Measurements from ENCODE around the gene CHPF2. TPM values are rescaled to one million over a fixed set of nuclear protein-coding genes. Genes with fewer than 3 reads are reported as not detected.

Gene CHPF2
- polyA plus RNA-seq, 1 donor (not counting 4 experiments of a cell fraction or from before 2014, with no cell fraction given) = 16.2 TPM

DNA sequence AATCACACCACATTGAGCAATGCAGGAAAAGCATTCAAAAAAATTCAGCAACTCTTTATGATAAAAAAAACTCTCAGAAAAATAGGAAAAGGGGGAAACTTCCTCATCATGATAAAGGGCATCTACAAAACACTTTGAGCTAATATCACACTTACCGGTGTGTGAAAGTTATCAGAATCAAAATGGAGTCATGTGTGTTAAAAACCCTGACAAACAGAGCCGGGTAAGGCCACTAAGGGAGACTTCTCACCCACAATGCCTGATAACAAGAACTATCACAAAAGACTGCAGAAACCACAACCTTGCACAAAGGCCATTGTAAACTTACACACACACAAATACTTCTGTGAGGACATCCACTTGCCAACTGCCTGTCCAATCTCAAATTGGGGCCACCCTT, 51.0 kb downstream of the CHPF2 start:
- Histone ChIP-seq H4K20me1 (ENCODE audit: control insufficient read depth, extremely low read depth, insufficient read depth, low read length) (no peaks in the 10 kb centered on the region), H2AFZ (ENCODE audit: control insufficient read depth, low read length) (no peak overlapping the region), H3K79me2 (ENCODE audit: control insufficient read depth, insufficient read depth, low read length) (no peaks in the 10 kb centered on the region), H3K27ac (ENCODE audit: control insufficient read depth, insufficient read depth, low read length) (no peak overlapping the region), H3K9ac (ENCODE audit: control insufficient read depth, extremely low read depth, insufficient read depth, low read length) (no peak overlapping the region), H3K9me3 (ENCODE audit: control insufficient read depth, low read depth, low read length) (peaks cover 2% of the 10 kb centered on the region), H3K9me1 (ENCODE audit: control insufficient read depth, extremely low read depth, insufficient read depth, low read length) (no peaks in the 10 kb centered on the region), H3K4me1 (ENCODE audit: control insufficient read depth, extremely low read depth, insufficient read depth, low read length) (no peaks in the 10 kb centered on the region), H3K27me3 (ENCODE audit: control insufficient read depth, extremely low read depth, insufficient read depth, low read length) (peaks cover 6% of the 10 kb centered on the region), H3K4me2 (ENCODE audit: control insufficient read depth, extremely low read depth, insufficient read depth, low read depth, low read length) (no peak overlapping the region), H3K4me3 (ENCODE audit: control insufficient read depth in 2 of 3, extremely low read depth in 1 of 3, insufficient read depth in 2 of 3, low read depth in 1 of 3, low read length in 3 of 3) (no peak overlapping the region), H3K36me3 (ENCODE audit: control insufficient read depth in 2 of 2, extremely low read depth in 1 of 2, insufficient read depth in 2 of 2, low read length in 2 of 2) (no peaks in the 10 kb centered on the region)
- no peak for FAIRE-seq
- TF ChIP-seq, protein P1, sequence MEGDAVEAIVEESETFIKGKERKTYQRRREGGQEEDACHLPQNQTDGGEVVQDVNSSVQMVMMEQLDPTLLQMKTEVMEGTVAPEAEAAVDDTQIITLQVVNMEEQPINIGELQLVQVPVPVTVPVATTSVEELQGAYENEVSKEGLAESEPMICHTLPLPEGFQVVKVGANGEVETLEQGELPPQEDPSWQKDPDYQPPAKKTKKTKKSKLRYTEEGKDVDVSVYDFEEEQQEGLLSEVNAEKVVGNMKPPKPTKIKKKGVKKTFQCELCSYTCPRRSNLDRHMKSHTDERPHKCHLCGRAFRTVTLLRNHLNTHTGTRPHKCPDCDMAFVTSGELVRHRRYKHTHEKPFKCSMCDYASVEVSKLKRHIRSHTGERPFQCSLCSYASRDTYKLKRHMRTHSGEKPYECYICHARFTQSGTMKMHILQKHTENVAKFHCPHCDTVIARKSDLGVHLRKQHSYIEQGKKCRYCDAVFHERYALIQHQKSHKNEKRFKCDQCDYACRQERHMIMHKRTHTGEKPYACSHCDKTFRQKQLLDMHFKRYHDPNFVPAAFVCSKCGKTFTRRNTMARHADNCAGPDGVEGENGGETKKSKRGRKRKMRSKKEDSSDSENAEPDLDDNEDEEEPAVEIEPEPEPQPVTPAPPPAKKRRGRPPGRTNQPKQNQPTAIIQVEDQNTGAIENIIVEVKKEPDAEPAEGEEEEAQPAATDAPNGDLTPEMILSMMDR (optimal IDR thresholded peaks at IDR 0.05 in 1 of 3, IDR thresholded peaks at IDR 0.05 in 1 of 3, conservative IDR thresholded peaks at IDR 0.05 in 1 of 3; ENCODE audit: extremely low read depth in 1 of 3, insufficient read depth in 2 of 3, low read length in 3 of 3) = no peak
- TF ChIP-seq EZH2 (IDR thresholded peaks at IDR 0.05; ENCODE audit: low read length) = no peak
- DNase-seq (ENCODE audit: low read depth, low spot score) = no peak
- dilution Hi-C loops (cut with MboI; ENCODE audit: extremely low pct_ligation_motif_present, low sequenced_read_pairs) = no loop called here

DNA sequence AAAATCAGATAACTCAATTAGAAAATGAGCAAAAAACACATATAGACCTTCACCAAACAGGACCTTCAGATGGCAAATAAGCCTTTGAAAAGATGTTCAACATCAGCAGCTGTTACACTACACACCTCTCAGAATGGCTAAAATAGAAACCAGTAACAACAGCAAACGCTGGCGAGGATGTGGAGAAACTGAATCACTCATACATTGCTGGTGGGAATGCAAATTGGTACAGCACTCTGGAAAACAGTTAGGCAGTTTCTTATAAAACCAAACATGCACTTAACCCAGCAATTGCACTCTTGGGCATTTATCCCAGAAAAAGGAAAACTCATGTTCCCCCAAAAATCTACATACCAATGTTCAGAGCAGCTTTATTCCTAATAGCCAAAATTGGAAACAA, 53.9 kb downstream of the CHPF2 start:
- no peak for FAIRE-seq

More for the DNA sequence above, 53.9 kb downstream of the CHPF2 start:
- Histone ChIP-seq H2AFZ (ENCODE audit: control insufficient read depth, low read length) (no peak overlapping the region), H3K4me2 (ENCODE audit: control insufficient read depth, extremely low read depth, insufficient read depth, low read depth, low read length) (no peak overlapping the region), H3K4me1 (ENCODE audit: control insufficient read depth, extremely low read depth, insufficient read depth, low read length) (no peaks in the 10 kb centered on the region), H3K9me3 (ENCODE audit: control insufficient read depth, low read depth, low read length) (peaks cover 2% of the 10 kb centered on the region), H3K79me2 (ENCODE audit: control insufficient read depth, insufficient read depth, low read length) (no peaks in the 10 kb centered on the region), H3K36me3 (ENCODE audit: control insufficient read depth in 2 of 2, extremely low read depth in 1 of 2, insufficient read depth in 2 of 2, low read length in 2 of 2) (no peaks in the 10 kb centered on the region), H3K9ac (ENCODE audit: control insufficient read depth, extremely low read depth, insufficient read depth, low read length) (no peak overlapping the region), H3K4me3 (ENCODE audit: control insufficient read depth in 2 of 3, extremely low read depth in 1 of 3, insufficient read depth in 2 of 3, low read depth in 1 of 3, low read length in 3 of 3) (no peak overlapping the region), H3K27ac (ENCODE audit: control insufficient read depth, insufficient read depth, low read length) (no peak overlapping the region), H3K27me3 (ENCODE audit: control insufficient read depth, extremely low read depth, insufficient read depth, low read length) (no peaks in the 10 kb centered on the region), H4K20me1 (ENCODE audit: control insufficient read depth, extremely low read depth, insufficient read depth, low read length) (no peaks in the 10 kb centered on the region), H3K9me1 (ENCODE audit: control insufficient read depth, extremely low read depth, insufficient read depth, low read length) (no peaks in the 10 kb centered on the region)
- dilution Hi-C loops (cut with MboI; ENCODE audit: extremely low pct_ligation_motif_present, low sequenced_read_pairs) = no loop called here
- TF ChIP-seq, protein P1 (optimal IDR thresholded peaks at IDR 0.05 in 1 of 3, IDR thresholded peaks at IDR 0.05 in 1 of 3, conservative IDR thresholded peaks at IDR 0.05 in 1 of 3; ENCODE audit: extremely low read depth in 1 of 3, insufficient read depth in 2 of 3, low read length in 3 of 3) = no peak
- no peak for TF ChIP-seq EZH2 (IDR thresholded peaks at IDR 0.05; ENCODE audit: low read length)
- DNase-seq (ENCODE audit: low read depth, low spot score) = no peak

Other genes starting within 250 kb of the CHPF2 start
- 0.77 to 1.2 TPM (median 0.95 TPM) in 3 replicates for gene NOS3, start 241.5 kb upstream of the CHPF2 start, polyA plus RNA-seq
- gene ATG9B, start 208.0 kb upstream of the CHPF2 start, polyA plus RNA-seq = 0.12 to 0.21 TPM (median 0.19 TPM) in 3 replicates
- gene ABCB8, start 204.0 kb upstream of the CHPF2 start, polyA plus RNA-seq = 15.5 to 25.2 TPM (median 24.6 TPM) in 3 replicates
- gene ASIC3, start 184.0 kb upstream of the CHPF2 start, polyA plus RNA-seq = 0.24 to 0.97 TPM (median 0.35 TPM) in 3 replicates
- 19.3 to 26.3 TPM (median 22.8 TPM) in 3 replicates for gene CDK5, start 174.6 kb upstream of the CHPF2 start, polyA plus RNA-seq
- 33.8 to 49.5 TPM (median 45.7 TPM) in 3 replicates for gene SLC4A2, start 172.9 kb upstream of the CHPF2 start, polyA plus RNA-seq
- gene FASTK, start 151.7 kb upstream of the CHPF2 start, polyA plus RNA-seq = 27.2 to 39.3 TPM (median 31.4 TPM) in 3 replicates
- 12.2 to 22.3 TPM (median 14.6 TPM) in 3 replicates for gene TMUB1, start 149.0 kb upstream of the CHPF2 start, polyA plus RNA-seq
- 64.3 to 96.7 TPM (median 83.2 TPM) in 3 replicates for gene AGAP3, start 146.0 kb upstream of the CHPF2 start, polyA plus RNA-seq
- gene GBX1, start 64.8 kb upstream of the CHPF2 start, polyA plus RNA-seq = not detected in 3 replicates
- gene ASB10, start 45.2 kb upstream of the CHPF2 start, polyA plus RNA-seq = not detected in 3 replicates
- gene H2BK1, start 22.0 kb upstream of the CHPF2 start, polyA plus RNA-seq = not detected in 3 replicates
- 33.3 to 68.6 TPM (median 43.6 TPM) in 3 replicates for gene ABCF2, start 5.3 kb upstream of the CHPF2 start, polyA plus RNA-seq
- gene SMARCD3, start 16.2 kb downstream of the CHPF2 start, polyA plus RNA-seq = 3.0 to 6.0 TPM (median 3.1 TPM) in 3 replicates
- 27.0 to 34.6 TPM (median 30.6 TPM) in 3 replicates for gene NUB1, start 109.3 kb downstream of the CHPF2 start, polyA plus RNA-seq
- gene WDR86, start 177.6 kb downstream of the CHPF2 start, polyA plus RNA-seq = not detected in 3 replicates
- gene CRYGN, start 207.7 kb downstream of the CHPF2 start, polyA plus RNA-seq = not detected in 3 replicates